CD4-positive, alpha-beta T cell treated with Interleukin-1 beta for 1 hour (primary cell): Measurements from ENCODE around the gene GRK5.

Experiments
- DNase-seq, 2 donors: peaks; one replicate each; pipeline ENCODE4 v3.0.0-alpha.2; 2020 to 2022

Gene GRK5

GRCh38 chr10:119495021-119495505, 287.7 kb downstream of the GRK5 start:
- no peak for DNase-seq

GRCh38 chr10:119495545-119495944, 288.2 kb downstream of the GRK5 start:
- no peak for DNase-seq

GRCh38 chr10:119496273-119496672, 288.9 kb downstream of the GRK5 start:
- no peak for DNase-seq

- no peak for DNase-seq
Observed at GRCh38 chr10:119497243-119497642, 289.9 kb downstream of the GRK5 start.

- DNase-seq: peak in 1 of 2 donors; percentile 25
Observed at GRCh38 chr10:119498889-119499676, 291.7 kb downstream of the GRK5 start.

- DNase-seq: no peak
Observed at GRCh38 chr10:119499677-119500002, 292.3 kb downstream of the GRK5 start.

GRCh38 chr10:119500123-119500795, 292.9 kb downstream of the GRK5 start:
- DNase-seq: no peak

GRCh38 chr10:119500821-119501220, 293.4 kb downstream of the GRK5 start:
- no peak for DNase-seq

GRCh38 chr10:119501690-119502089, 294.3 kb downstream of the GRK5 start:
- DNase-seq: peak in 1 of 2 donors; percentile 19

- peak; percentile 77 to 82 for DNase-seq
Observed at GRCh38 chr10:119502209-119502608, 294.8 kb downstream of the GRK5 start.

- no peak for DNase-seq
Observed at GRCh38 chr10:119502618-119503155, 295.3 kb downstream of the GRK5 start.

GRCh38 chr10:119503821-119504220, 296.4 kb downstream of the GRK5 start:
- no peak for DNase-seq

GRCh38 chr10:119504651-119505050, 297.3 kb downstream of the GRK5 start:
- DNase-seq: no peak

GRCh38 chr10:119505131-119505551, 297.8 kb downstream of the GRK5 start:
- no peak for DNase-seq
